HG03432 (cell line): ENCODE data around the gene FAM72D.
"Not testable (repeated sequence)": the region's sequence is repeated elsewhere in the genome, so short reads cannot be mapped to it uniquely, and the experiment has no call there.

Experiments
- ATAC-seq: cut with Tn5 transposase; IDR thresholded peaks from one replicate; pipeline ENCODE4 v1.9.1; 2021; ENCODE audit warnings: mild to moderate bottlenecking, moderate library complexity; ENCODE audit not compliant: unreplicated experiment

The FAM72D gene

DNA sequence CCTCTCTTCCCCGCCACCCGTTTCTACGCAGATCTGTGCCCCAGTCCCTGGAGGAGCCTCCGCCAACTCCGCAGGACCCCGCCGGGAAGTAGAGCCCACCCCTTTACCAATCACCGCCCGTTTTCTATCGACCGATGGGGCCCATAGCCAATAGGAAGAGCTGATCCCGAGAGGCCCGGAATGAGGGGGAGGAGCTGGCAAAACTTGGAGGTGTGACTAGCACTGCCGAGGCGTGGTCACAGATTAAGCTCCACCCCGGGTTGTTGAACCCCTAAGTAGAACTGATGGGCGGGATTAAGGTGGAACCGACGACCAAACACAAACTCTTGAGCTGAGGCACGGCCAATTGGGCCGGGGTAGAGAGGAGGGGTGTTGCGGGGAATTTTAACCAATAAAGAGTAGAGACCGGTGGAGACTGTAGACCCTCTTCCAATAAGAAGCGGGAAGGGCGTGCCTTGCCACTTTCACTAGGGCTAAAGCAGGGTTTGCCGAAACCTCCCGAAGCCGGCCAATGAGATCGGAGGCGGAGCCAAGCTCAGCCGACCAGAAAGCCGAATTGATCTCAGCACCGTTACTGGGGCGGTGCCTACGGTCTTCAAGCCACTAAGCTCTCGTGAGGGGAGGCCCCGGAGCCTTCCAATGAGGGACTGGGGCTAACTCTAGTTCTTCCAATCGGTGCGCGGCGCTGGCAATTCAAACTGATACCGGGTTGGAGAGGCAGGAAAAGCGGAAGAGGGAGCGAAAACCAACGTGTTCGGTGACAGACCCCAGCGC is at the start of gene FAM72D, which contains the start of gene SRGAP2B:
Gene FAM72D, plus strand, starts transcription at position 691 of the 774 bp plus-strand sequence. CDS start 874 bp downstream, outside the sequence.
Gene SRGAP2B, minus strand, starts transcription at position 45 of the 774 bp plus-strand sequence. CDS start 2,427 bp downstream, outside the sequence.
- ATAC-seq, result peak; percentile 86

GRCh38 chr1:145047553-145047952 is 48.2 kb upstream of the FAM72D start:
- ATAC-seq, result peak; percentile 84

GRCh38 chr1:145048181-145048856 is 47.5 kb upstream of the FAM72D start:
- not testable (repeated sequence) for ATAC-seq

- not testable (repeated sequence) for ATAC-seq
Observed at GRCh38 chr1:145052019-145052776, 43.6 kb upstream of the FAM72D start.

DNA sequence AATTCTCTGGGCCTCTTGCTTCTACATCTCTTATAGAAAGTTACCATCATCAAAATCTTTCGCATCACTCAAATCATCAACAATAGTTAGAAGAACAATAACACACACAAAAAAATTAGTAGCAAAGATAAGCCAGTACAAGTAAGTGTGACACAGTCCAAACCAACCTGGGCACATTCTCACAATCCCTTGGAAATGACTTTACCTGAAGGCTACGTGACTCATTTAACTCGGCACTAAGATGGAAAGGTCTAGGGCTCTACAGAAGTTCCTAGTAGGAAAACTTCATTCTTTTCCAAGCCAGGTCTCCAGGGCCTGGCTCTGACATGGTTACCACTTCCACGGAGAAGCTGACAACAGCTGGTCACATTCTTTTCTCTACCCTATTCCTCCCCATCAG is 42.3 kb upstream of the FAM72D start:
- not testable (repeated sequence) for ATAC-seq

DNA sequence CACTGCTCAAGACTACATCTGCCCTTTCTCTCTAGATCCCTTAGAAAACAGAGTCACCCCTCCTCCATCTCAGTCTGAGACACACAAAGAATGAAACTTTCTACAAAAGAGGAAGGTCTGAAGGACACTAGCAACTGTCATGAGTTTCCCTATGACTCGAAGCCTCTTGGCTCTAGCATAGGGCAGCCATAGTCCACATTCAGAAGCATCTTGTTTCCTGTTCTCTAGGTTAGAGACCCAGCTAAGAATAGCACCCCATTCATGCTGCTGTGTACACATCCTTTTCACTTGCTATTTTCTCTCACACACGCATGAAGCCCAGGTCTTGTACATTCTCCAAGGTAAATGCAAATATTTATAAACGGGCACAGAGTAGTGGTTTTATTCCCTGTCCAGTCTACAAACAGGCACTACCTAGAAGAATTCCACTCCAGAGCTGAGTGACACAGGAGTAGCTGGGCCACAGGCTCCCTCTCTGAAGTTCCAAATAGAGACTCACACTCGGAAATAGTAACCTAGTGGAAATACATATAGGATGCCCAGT is 40.5 kb upstream of the FAM72D start:
- ATAC-seq, result peak; percentile 99

- peak; percentile 36 for ATAC-seq
Observed at GRCh38 chr1:145058184-145058583, 37.6 kb upstream of the FAM72D start.

DNA sequence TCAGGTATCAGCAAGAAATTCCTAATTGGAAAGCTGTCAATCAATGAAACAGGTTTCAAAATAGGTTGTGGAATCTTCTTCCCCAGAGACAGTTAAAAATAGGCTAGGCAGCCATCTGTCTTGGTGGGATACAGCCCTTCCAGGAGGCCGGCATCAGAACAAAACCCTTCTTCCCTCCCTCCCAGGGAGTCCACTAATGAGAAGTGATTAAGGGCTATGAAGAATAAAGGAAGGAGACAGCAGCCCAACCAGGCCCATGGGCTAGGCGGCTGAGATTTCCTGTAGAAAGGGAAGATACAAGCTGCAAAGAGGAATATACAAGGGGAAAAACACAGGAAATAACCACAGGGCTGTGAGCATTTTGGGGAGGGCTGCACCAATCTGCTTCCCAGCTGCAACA is 32.5 kb upstream of the FAM72D start:
- not testable (repeated sequence) for ATAC-seq

- not testable (repeated sequence) for ATAC-seq
Observed at GRCh38 chr1:145063941-145064648, 31.7 kb upstream of the FAM72D start.

GRCh38 chr1:145065194-145065826 is 30.5 kb upstream of the FAM72D start:
- peak; percentile 62 for ATAC-seq

DNA sequence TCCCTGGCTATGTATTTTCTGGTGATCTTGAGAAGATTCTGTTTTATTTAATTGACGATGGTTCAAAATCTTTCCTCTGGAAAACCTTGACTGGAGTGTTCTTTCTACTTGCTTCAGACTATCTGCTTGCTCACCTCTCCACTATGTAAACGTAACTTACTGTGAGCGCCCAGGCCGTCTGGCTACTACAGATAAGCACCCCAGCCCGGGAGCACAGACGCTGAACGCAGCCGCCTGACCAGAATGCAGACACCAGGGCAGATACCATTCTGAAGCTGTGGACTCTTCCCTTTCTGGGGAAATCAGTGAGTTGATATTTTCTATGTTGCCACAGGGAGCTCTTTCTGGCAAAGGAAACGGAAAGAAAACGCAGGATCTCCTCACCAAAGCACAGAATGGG is 29.3 kb upstream of the FAM72D start:
- ATAC-seq, result not testable (repeated sequence)

- ATAC-seq, result not testable (repeated sequence)
Observed at GRCh38 chr1:145071569-145071968, 24.2 kb upstream of the FAM72D start.

- not testable (repeated sequence) for ATAC-seq
Observed at GRCh38 chr1:145074021-145074559, 21.7 kb upstream of the FAM72D start.

DNA sequence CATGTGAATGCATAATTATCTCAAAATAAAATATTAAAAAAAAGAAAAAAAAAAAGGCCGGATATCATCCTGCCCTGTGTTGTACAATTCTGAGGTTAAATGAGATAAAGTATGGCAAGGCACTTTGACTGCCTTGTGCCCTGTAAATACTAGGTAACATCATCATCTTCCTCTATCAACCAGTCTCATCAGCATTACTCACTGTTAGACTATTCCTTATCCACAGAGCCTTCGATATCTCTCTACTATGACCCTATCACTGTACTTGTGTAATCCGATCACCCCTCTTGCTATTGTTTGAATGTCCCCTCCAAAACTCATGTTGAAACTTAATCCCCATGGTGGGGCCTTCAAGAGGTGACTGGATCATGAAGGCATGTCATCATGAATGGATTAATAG is 18.9 kb upstream of the FAM72D start:
- ATAC-seq, result not testable (repeated sequence)

DNA sequence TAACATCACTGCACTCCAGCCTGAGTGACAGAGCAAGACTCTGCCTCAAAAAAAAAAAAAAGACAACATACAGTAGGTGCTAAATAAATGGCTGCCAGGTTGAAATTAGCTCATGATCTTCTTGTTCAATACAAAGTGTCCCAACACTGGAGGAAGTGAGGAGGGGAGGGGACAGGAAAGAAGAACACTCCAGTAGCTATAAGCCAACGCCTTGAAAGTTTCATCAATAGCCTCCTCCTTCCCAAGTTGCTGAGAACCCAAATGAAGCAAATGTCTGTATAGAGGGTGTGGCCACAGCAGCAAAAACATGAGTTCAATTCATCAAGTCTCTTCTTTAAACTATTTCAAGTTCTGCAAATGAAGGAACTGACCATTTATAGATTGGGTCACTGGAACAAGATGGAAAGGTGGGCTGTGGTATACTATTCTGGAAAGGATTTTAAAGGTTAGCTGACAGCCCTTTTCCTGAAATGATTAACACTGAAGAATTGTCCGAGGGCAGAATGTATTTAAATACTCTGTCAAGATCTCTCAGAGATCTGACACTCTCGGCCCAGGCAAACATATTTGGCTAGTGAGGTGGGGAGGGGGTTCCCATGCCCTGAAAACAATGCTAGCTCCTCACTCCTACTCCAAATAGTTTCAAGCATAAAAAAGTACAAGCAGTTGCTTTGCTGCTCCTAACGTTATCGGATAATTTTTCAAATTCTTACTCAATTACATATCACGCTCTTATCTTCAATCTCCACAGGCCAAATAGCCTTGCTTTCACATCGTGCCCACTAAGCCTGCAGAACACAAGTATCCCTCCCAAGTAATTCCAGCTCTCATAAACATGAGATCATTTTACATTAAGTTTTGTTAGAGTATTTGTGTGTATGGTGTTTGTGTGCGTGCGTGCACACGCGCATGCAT is 17.6 kb upstream of the FAM72D start:
- ATAC-seq, result not testable (repeated sequence)

DNA sequence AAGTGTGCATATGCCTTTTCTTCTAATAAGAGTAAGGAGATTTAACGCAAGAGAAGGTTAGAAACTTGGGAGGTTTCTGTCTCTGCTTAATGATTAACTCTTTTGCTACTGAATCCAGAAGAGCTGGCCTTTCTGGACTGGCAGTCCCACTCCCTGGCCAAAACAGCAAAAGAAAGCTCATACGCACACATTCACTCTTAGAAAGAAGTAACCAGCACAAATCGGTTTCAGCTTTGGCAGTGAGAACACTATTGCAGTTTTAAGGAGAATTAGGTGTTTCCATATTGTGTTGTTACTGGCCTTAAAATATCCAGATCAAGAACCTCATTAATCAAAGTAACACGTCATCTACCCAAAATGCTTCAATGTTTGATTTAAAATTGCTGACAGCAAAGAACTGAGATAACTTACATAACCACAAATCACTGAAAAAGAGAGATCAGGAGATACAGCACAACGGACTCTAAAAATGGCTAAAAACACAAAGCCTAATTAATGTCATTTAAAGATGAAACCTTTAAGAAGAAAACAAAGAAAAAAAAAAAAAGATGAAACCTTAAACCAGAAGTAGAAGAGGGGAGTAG is 16.9 kb upstream of the FAM72D start:
- not testable (repeated sequence) for ATAC-seq

GRCh38 chr1:145079737-145080136 is 16.0 kb upstream of the FAM72D start:
- not testable (repeated sequence) for ATAC-seq

- ATAC-seq, result not testable (repeated sequence)
Observed at GRCh38 chr1:145080193-145080592, 15.6 kb upstream of the FAM72D start.
